ENCODE data around the gene ZIC1.

DNA sequence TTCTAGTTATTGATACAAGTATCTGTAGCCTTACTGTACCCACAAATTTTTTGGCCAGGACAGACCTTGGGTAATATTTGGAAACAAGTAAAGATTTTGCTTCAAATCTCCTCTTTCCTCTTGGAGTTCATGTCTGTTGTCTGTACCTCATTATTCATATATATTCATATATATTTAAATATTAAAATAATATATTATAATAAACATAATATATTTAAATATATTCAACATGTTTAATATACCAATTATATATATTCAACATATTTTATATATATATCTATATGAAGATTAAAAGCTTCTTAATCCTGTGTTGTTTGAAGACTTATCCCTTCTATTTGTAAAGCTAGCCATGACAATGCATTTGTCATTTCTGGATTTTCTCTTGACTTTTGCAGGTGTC, 38.1 kb downstream of the ZIC1 start:
- TF ChIP-seq POLR2A (IDR thresholded peaks at IDR 0.05; ENCODE audit: extremely low read depth, insufficient read length), result no peak
- TF ChIP-seq, protein P1, sequence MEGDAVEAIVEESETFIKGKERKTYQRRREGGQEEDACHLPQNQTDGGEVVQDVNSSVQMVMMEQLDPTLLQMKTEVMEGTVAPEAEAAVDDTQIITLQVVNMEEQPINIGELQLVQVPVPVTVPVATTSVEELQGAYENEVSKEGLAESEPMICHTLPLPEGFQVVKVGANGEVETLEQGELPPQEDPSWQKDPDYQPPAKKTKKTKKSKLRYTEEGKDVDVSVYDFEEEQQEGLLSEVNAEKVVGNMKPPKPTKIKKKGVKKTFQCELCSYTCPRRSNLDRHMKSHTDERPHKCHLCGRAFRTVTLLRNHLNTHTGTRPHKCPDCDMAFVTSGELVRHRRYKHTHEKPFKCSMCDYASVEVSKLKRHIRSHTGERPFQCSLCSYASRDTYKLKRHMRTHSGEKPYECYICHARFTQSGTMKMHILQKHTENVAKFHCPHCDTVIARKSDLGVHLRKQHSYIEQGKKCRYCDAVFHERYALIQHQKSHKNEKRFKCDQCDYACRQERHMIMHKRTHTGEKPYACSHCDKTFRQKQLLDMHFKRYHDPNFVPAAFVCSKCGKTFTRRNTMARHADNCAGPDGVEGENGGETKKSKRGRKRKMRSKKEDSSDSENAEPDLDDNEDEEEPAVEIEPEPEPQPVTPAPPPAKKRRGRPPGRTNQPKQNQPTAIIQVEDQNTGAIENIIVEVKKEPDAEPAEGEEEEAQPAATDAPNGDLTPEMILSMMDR (IDR thresholded peaks at IDR 0.05; ENCODE audit: low read depth, low read length), result no peak
- TF ChIP-seq, protein P2, sequence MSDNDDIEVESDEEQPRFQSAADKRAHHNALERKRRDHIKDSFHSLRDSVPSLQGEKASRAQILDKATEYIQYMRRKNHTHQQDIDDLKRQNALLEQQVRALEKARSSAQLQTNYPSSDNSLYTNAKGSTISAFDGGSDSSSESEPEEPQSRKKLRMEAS (IDR thresholded peaks at IDR 0.05; ENCODE audit: low read depth, low read length), result no peak
